Fibroblast of skin of left biceps (primary cell): ENCODE data around the gene KRTAP5-3.
"Not testable (repeated sequence)": the region's sequence is repeated elsewhere in the genome, so short reads cannot be mapped to it uniquely, and the experiment has no call there.

Source experiments
- DNase-seq, 2 experiments: peaks; one replicate each; pipeline ENCODE4 v3.0.0-alpha.2; 2013; ENCODE audit warnings: low read depth in 2 of 2

Gene KRTAP5-3

GRCh38 chr11:1619449-1619848 is 11.2 kb upstream of the KRTAP5-3 start:
- DNase-seq = no peak

GRCh38 chr11:1618231-1618630 is 10.0 kb upstream of the KRTAP5-3 start:
- DNase-seq = peak; percentile 3 to 14

- DNase-seq = not testable (repeated sequence)
These were observed 362 bp downstream of the KRTAP5-3 start for GRCh38 chr11:1607901-1608300.

GRCh38 chr11:1607156-1607845 is 962 bp downstream of the KRTAP5-3 start:
- not testable (repeated sequence) for DNase-seq

GRCh38 chr11:1605923-1606322 is 2.3 kb downstream of the KRTAP5-3 start:
- not testable (repeated sequence) for DNase-seq

- DNase-seq = no peak
These were observed 3.6 kb downstream of the KRTAP5-3 start for GRCh38 chr11:1604711-1605110.

- DNase-seq = no peak
These were observed 4.1 kb downstream of the KRTAP5-3 start for GRCh38 chr11:1604181-1604580.

- no peak for DNase-seq
These were observed 4.6 kb downstream of the KRTAP5-3 start for GRCh38 chr11:1603629-1604028.

GRCh38 chr11:1601663-1602062 is 6.6 kb downstream of the KRTAP5-3 start:
- DNase-seq = not testable (repeated sequence)

- no peak for DNase-seq
These were observed 7.6 kb downstream of the KRTAP5-3 start for GRCh38 chr11:1600626-1601025.

GRCh38 chr11:1598816-1599215 is 9.4 kb downstream of the KRTAP5-3 start:
- no peak for DNase-seq

GRCh38 chr11:1598406-1598805 is 9.9 kb downstream of the KRTAP5-3 start:
- DNase-seq = not testable (repeated sequence)

GRCh38 chr11:1597994-1598380 is 10.3 kb downstream of the KRTAP5-3 start, which contains the start of gene KRTAP5-2:
TSS of gene KRTAP5-2 (minus strand) at chr11:1598294. CDS start at chr11:1598250, 44 bp downstream.
- no peak for DNase-seq

GRCh38 chr11:1597331-1597993 is 10.8 kb downstream of the KRTAP5-3 start:
- DNase-seq = no peak

- not testable (repeated sequence) for DNase-seq
These were observed 11.6 kb downstream of the KRTAP5-3 start for GRCh38 chr11:1596576-1597121.

GRCh38 chr11:1595994-1596575 is 12.2 kb downstream of the KRTAP5-3 start:
- not testable (repeated sequence) for DNase-seq

GRCh38 chr11:1592628-1593027 is 15.6 kb downstream of the KRTAP5-3 start:
- no peak for DNase-seq

- DNase-seq = no peak
These were observed 18.3 kb downstream of the KRTAP5-3 start for GRCh38 chr11:1589996-1590395.

- DNase-seq = not testable (repeated sequence)
These were observed 18.9 kb downstream of the KRTAP5-3 start for GRCh38 chr11:1589191-1589963.

GRCh38 chr11:1586699-1587098 is 21.6 kb downstream of the KRTAP5-3 start:
- DNase-seq = no peak

- not testable (repeated sequence) for DNase-seq
These were observed 23.4 kb downstream of the KRTAP5-3 start, which contains the start of gene KRTAP5-1 for GRCh38 chr11:1584661-1585370. TSS of gene KRTAP5-1 (minus strand) at chr11:1585283. CDS start at chr11:1585249, 34 bp downstream.
